H1 (cell line): ENCODE results near the gene NME7. TPM values are rescaled to one million over a fixed set of nuclear protein-coding genes. Genes with fewer than 3 reads are reported as not detected.

Source experiments
- CTCF ChIA-PET: fragments of 300-600 bp; sonication (Branson Sonifier 250); formaldehyde crosslinking; loops from one replicate; lab custom pipeline; 2021; ENCODE audit not compliant: partially characterized antibody; lab: Charles Lee
- POLR2A ChIA-PET: fragments of 300-600 bp; sonication (Branson Sonifier 250); formaldehyde crosslinking; loops from one replicate; lab custom pipeline; 2021; ENCODE audit warnings: inconsistent platforms; ENCODE audit not compliant: partially characterized antibody; lab: Charles Lee
- DNase-seq, 2 experiments: peaks; one replicate each; pipeline versions ENCODE4 v3.0.0 to v3.0.0-alpha.2; 2010 to 2022; ENCODE audit warnings: low spot score in 2 of 2, low read depth in 1 of 2, mixed read lengths in 1 of 2
- FAIRE-seq: peaks from 2 replicates; lab custom pipeline; 2011; peaks lifted over from hg19 to GRCh38; lab: Jason Lieb, UNC
- H2AFZ ChIP-seq: 2 replicates; pipeline ENCODE4 v1.8.1; 2012; ENCODE audit warnings: low read length, inconsistent platforms
- H2AK5ac ChIP-seq: 2 replicates; pipeline ENCODE4 v1.6.1; 2013; ENCODE audit warnings: low read depth, low read length
- H2BK120ac ChIP-seq: replicated peaks from 2 replicates; pipeline ENCODE3; 2013; ENCODE audit warnings: low read depth, low read length, inconsistent platforms
- H2BK12ac ChIP-seq: 2 replicates; pipeline ENCODE4 v1.6.1; 2013; ENCODE audit warnings: low read depth, low read length
- H2BK15ac ChIP-seq: 2 replicates; pipeline ENCODE4 v1.6.1; 2013; ENCODE audit warnings: low read length
- H2BK20ac ChIP-seq: 2 replicates; pipeline ENCODE4 v1.6.1; 2013; ENCODE audit warnings: low read length
- H2BK5ac ChIP-seq: 2 replicates; pipeline ENCODE4 v1.6.1; 2013; ENCODE audit warnings: low read depth, low read length
- H3K14ac ChIP-seq: 2 replicates; pipeline ENCODE4 v1.6.1; 2013; ENCODE audit warnings: inconsistent platforms; ENCODE audit not compliant: insufficient read length
- H3K18ac ChIP-seq: 2 replicates; pipeline ENCODE4 v1.6.1; 2013; ENCODE audit warnings: low read length; ENCODE audit errors: extremely low read depth
- H3K23ac ChIP-seq: 2 replicates; pipeline ENCODE4 v1.6.1; 2013; ENCODE audit warnings: inconsistent platforms; ENCODE audit not compliant: insufficient read length
- H3K23me2 ChIP-seq: 2 replicates; pipeline ENCODE4 v1.6.1; 2013; ENCODE audit warnings: low read depth, low read length
- H3K27ac ChIP-seq: 2 replicates; pipeline ENCODE4 v1.6.1; 2011; ENCODE audit warnings: low read depth, low read length, inconsistent platforms
- H3K27me3 ChIP-seq, 4 experiments: replicated peaks in 1 of 4; 1 replicate in 1 of 4; 2 replicates in 3 of 4; pipeline versions ENCODE4 v1.6.1 to v1.8.1; 2011 to 2013; ENCODE audit warnings: low read length in 3 of 4, mild to moderate bottlenecking in 3 of 4, inconsistent platforms in 2 of 4, mixed read lengths in 2 of 4, moderate library complexity in 1 of 4; ENCODE audit not compliant: control insufficient read depth in 3 of 4, insufficient read depth in 3 of 4; ENCODE audit errors: extremely low read depth in 1 of 4
- H3K36me3 ChIP-seq, 4 experiments: 2 replicates each; pipeline versions ENCODE4 v1.6.1 to v1.8.1; 2011 to 2013; ENCODE audit warnings: mild to moderate bottlenecking in 4 of 4, low read length in 3 of 4, moderate library complexity in 2 of 4, control low read depth in 1 of 4, inconsistent platforms in 1 of 4; ENCODE audit not compliant: insufficient read depth in 4 of 4, control insufficient read depth in 2 of 4
- H3K4ac ChIP-seq: replicated peaks from 2 replicates; pipeline ENCODE3; 2013; ENCODE audit warnings: low read length, low read depth, mixed read lengths, inconsistent platforms; ENCODE audit not compliant: insufficient read length
- H3K4me1 ChIP-seq, 4 experiments: replicated peaks in 1 of 4; 1 replicate in 1 of 4; 2 replicates in 3 of 4; pipeline versions ENCODE4 v1.6.1 to v1.8.1; 2011 to 2013; ENCODE audit warnings: low read length in 3 of 4, inconsistent platforms in 2 of 4, mixed read lengths in 1 of 4; ENCODE audit not compliant: insufficient read depth in 4 of 4, control insufficient read depth in 3 of 4
- H3K4me2 ChIP-seq, 2 experiments: 2 replicates each; pipeline versions ENCODE4 v1.6.1 to v1.8.1; 2011 to 2013; ENCODE audit warnings: low read depth in 2 of 2, low read length in 2 of 2, control low read depth in 1 of 2, inconsistent platforms in 1 of 2, mild to moderate bottlenecking in 1 of 2; ENCODE audit not compliant: insufficient read depth in 1 of 2
- H3K4me3 ChIP-seq, 4 experiments: fragments of 200-600, 300-600 bp in 1 of 4; sonication (generic), shearing (Covaris generic), sonication (Bioruptor Twin) in 1 of 4; 2 replicates each; pipeline versions ENCODE4 v1.5.1 to v1.8.1; 2011 to 2016; ENCODE audit warnings: low read length in 4 of 4, low read depth in 3 of 4, control low read depth in 2 of 4, inconsistent platforms in 2 of 4, mild to moderate bottlenecking in 2 of 4, mixed read lengths in 1 of 4, moderate library complexity in 1 of 4; ENCODE audit not compliant: insufficient read depth in 2 of 4; ENCODE audit errors: extremely low read depth in 1 of 4
- H3K56ac ChIP-seq: replicated peaks from 2 replicates; pipeline ENCODE3; 2013; ENCODE audit warnings: low read depth, mild to moderate bottlenecking, mixed read lengths, low read length, inconsistent platforms; ENCODE audit not compliant: insufficient read length
- H3K79me1 ChIP-seq: 2 replicates; pipeline ENCODE4 v1.6.1; 2013; ENCODE audit warnings: low read depth, low read length, control low read depth
- H3K79me2 ChIP-seq, 2 experiments: 2 replicates each; pipeline versions ENCODE4 v1.6.1 to v1.8.1; 2012 to 2013; ENCODE audit warnings: low read length in 2 of 2, mild to moderate bottlenecking in 2 of 2, inconsistent platforms in 1 of 2; ENCODE audit not compliant: insufficient read depth in 2 of 2, control insufficient read depth in 1 of 2
- H3K9ac ChIP-seq, 4 experiments: replicated peaks in 1 of 4; 1 replicate in 1 of 4; 2 replicates in 3 of 4; pipeline versions ENCODE4 v1.6.1 to v1.8.1; 2011 to 2013; ENCODE audit warnings: low read depth in 3 of 4, low read length in 3 of 4, control low read depth in 2 of 4, mild to moderate bottlenecking in 2 of 4, moderate library complexity in 2 of 4, inconsistent platforms in 1 of 4; ENCODE audit errors: extremely low read depth in 1 of 4
- H3K9me3 ChIP-seq, 2 experiments: 2 replicates each; pipeline versions ENCODE4 v1.6.1 to v1.8.1; 2012 to 2013; ENCODE audit warnings: mild to moderate bottlenecking in 2 of 2, moderate library complexity in 2 of 2, control low read depth in 1 of 2, inconsistent platforms in 1 of 2, low read depth in 1 of 2, low read length in 1 of 2, mixed read lengths in 1 of 2; ENCODE audit not compliant: insufficient read depth in 2 of 2
- H4K20me1 ChIP-seq, 2 experiments: replicated peaks in 1 of 2; 2 replicates each; pipeline versions ENCODE3 to v1.8.1; 2011 to 2013; ENCODE audit warnings: inconsistent platforms in 2 of 2, low read length in 2 of 2, mild to moderate bottlenecking in 1 of 2; ENCODE audit not compliant: insufficient read depth in 2 of 2, control insufficient read depth in 1 of 2
- H4K5ac ChIP-seq: 2 replicates; pipeline ENCODE4 v1.6.1; 2013; ENCODE audit warnings: low read length, low read depth, mixed read lengths, inconsistent platforms; ENCODE audit not compliant: insufficient read length
- H4K8ac ChIP-seq: 2 replicates; pipeline ENCODE4 v1.8.0; 2013; ENCODE audit warnings: mild to moderate bottlenecking, moderate library complexity, low read length, inconsistent platforms; ENCODE audit not compliant: insufficient read depth; ENCODE audit errors: extremely low read depth
- H4K91ac ChIP-seq: replicated peaks from 2 replicates; pipeline ENCODE3; 2013; ENCODE audit warnings: low read length, mixed read lengths, inconsistent platforms; ENCODE audit not compliant: insufficient read length
- BCL11A ChIP-seq, 2 experiments: IDR thresholded peaks; one replicate each; pipeline ENCODE4 v1.6.1; 2011; ENCODE audit warnings: low read depth in 2 of 2, low read length in 2 of 2, mild to moderate bottlenecking in 2 of 2
- CBX5 ChIP-seq: fragments of 300-800, 300-1000 bp; sonication (generic); IDR thresholded peaks from 2 replicates; pipeline ENCODE4 v1.7.1; 2016; ENCODE audit warnings: antibody characterized with exemption, low read length, low read depth
- CREB1 ChIP-seq: IDR thresholded peaks from 2 replicates; pipeline ENCODE4 v1.6.1; 2012; ENCODE audit warnings: inconsistent platforms
- GABPA ChIP-seq: IDR thresholded peaks from 2 replicates; pipeline ENCODE4 v1.6.1; 2011; ENCODE audit warnings: mild to moderate bottlenecking, low read length, moderate library complexity, borderline replicate concordance; ENCODE audit not compliant: insufficient read depth
- GTF2F1 ChIP-seq: IDR thresholded peaks from 2 replicates; pipeline ENCODE4 v1.6.1; 2012; ENCODE audit warnings: low read depth, low read length, improper control_type of control experiment, borderline replicate concordance
- KDM1A ChIP-seq: fragments of 200-600, 300-600 bp; sonication (generic); IDR thresholded peaks from 2 replicates; pipeline ENCODE4 v1.7.1; 2016; ENCODE audit warnings: mild to moderate bottlenecking, low read length, borderline replicate concordance
- POLR2AphosphoS5 ChIP-seq: IDR thresholded peaks from 2 replicates; pipeline ENCODE4 v1.6.1; 2011; ENCODE audit warnings: low read depth, low read length
- SIRT6 ChIP-seq: IDR thresholded peaks from one replicate; pipeline ENCODE4 v1.7.1; 2012; ENCODE audit warnings: low read length, inconsistent platforms
- TAF7 ChIP-seq: optimal IDR thresholded peaks from 2 replicates; pipeline ENCODE3; 2011; ENCODE audit warnings: low read depth, mild to moderate bottlenecking, inconsistent platforms, low read length, moderate library complexity, borderline replicate concordance
- whole genome bisulfite sequencing, 2 experiments: shearing (Covaris generic) in 1 of 2; methylation state at CpG; one replicate each; pipeline versions ENCODE4 v1.1.6 to v1.1.7; 2013 to 2015; ENCODE audit warnings: low lambda C conversion rate in 2 of 2, mixed read lengths in 2 of 2, inconsistent platforms in 1 of 2, low coverage in 1 of 2, missing lambda C conversion rate in 1 of 2; ENCODE audit not compliant: insufficient replicate concordance in 2 of 2, insufficient coverage in 1 of 2, insufficient read length in 1 of 2; ENCODE audit errors: extremely low coverage in 1 of 2, missing lambda C conversion rate in 1 of 2; 5-methylcytosine and 5-hydroxymethylcytosine counted together
- polyA plus RNA-seq, 7 experiments: library from polyadenylated mRNA; depleted of rRNA in 3 of 7; stranded (reverse) in 5 of 7; unstranded in 2 of 7; fragments of >200 nt in 5 of 7; fragments of 200-250 nt in 2 of 7; gene quantifications; 1 replicate in 5 of 7; 2 replicates in 1 of 7; 4 replicates in 1 of 7; pipeline versions ENCODE4 v1.2.1 to v1.2.3, GENCODE V29; 2011 to 2013; ENCODE audit warnings: missing spikeins in 2 of 7, mixed read lengths in 2 of 7
- total RNA-seq: library from RNA; stranded (reverse); fragmentation: NEBNext Ultra II Directional; extraction: Animal tissue kit (Norgen Biotek cat#: 25700); gene quantifications from 2 replicates; pipeline ENCODE4 v1.2.1, GENCODE V29; 2021
- TF ChIP-seq, protein P1 (sequence below): IDR thresholded peaks from 2 replicates; pipeline ENCODE4 v1.6.1; 2011; ENCODE audit warnings: low read length, improper control_type of control experiment

The NME7 gene
- total and polyA plus RNA-seq, 2 of the 8 experiments (the other 6 are each of a cell fraction or from before 2014, with no cell fraction given): 11.6 to 28.5 TPM

DNA sequence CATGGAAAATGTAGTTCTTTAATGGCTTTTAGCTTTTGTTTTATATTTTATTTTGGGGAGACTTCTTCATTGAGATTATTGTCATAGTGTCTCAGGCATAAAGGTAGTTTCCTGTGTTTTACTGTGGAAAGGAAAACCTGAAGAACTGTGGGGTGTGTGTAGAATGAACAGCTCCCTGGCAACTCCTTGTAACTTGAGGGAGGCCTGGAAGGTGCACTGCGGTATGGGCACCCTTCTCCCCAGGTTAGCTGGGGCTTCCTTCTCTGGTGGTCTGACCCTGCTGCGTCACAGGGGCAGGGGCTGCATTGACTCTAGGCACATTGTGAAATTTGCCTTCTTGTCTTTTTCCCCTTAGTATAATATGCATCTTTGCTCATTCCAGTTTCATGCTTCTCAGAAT lies 259.4 kb downstream of the NME7 start:
- 81% methylated on average over 2 of the region's 2 CpGs; no CpG with 5 or more reads in 1 of the 2 experiments for WGBS, 2 experiments
- DNase-seq (no peak), FAIRE-seq (no peak)
- Histone ChIP-seq H2BK12ac (no peak overlapping the region; the same call in 1 of the 2 replicates), H3K36me3 (peaks cover 0 to 20% (median 7%) of the 10 kb centered on the region in 4 experiments; a peak in 5 of 8 replicates), H3K23ac (no peak overlapping the region), H3K79me2 (peaks cover 22 to 58% of the 10 kb centered on the region in 2 experiments), H2BK15ac (peak overlapping the region; percentile 84; the same call in 1 of the 2 replicates), H3K9me3 (no peaks in the 10 kb centered on the region), H4K20me1 (peaks cover 5% of the 10 kb centered on the region in 2 experiments), H2AFZ (no peak overlapping the region), H3K9ac (no peak overlapping the region; a peak in 2 of 7 replicates), H3K4me3 (peak overlapping the region; percentile 76 to 93 (median 83); a peak in 7 of 8 replicates), H3K56ac (no peak overlapping the region), H3K4ac (no peak overlapping the region), H2BK120ac (no peak overlapping the region), H4K91ac (no peak overlapping the region), H3K79me1 (peaks cover 12% of the 10 kb centered on the region; the same call in 1 of the 2 replicates), H2BK5ac (peak overlapping the region; percentile 32; the same call in 1 of the 2 replicates), H3K27me3 (no peaks in the 10 kb centered on the region; a peak in 2 of 7 replicates), H2BK20ac (no peak overlapping the region), H3K4me2 (peak overlapping the region; percentile 95 to 99), H3K4me1 (peaks cover 16 to 35% (median 25%) of the 10 kb centered on the region in 4 experiments), H3K27ac (no peak overlapping the region), H4K8ac (no peak overlapping the region), H4K5ac (no peak overlapping the region), H2AK5ac (no peak overlapping the region), H3K18ac (no peak overlapping the region), H3K23me2 (peaks cover 12% of the 10 kb centered on the region), H3K14ac (no peak overlapping the region)
- CTCF ChIA-PET: interaction anchor here (1.3 to 2.0 kb wide), 4 partner anchors 239 to 505 kb away, joined by 3 to 8 read pairs (median 7); no protein-coding TSS in a partner anchor
- no peak for TF ChIP-seq CREB1
- TF ChIP-seq CBX5: no peak
- TF ChIP-seq SIRT6: no peak
- TF ChIP-seq BCL11A (IDR thresholded peaks at IDR 0.05; ENCODE audit: low read depth in 2 of 2, low read length in 2 of 2): no peak
- no peak for TF ChIP-seq GTF2F1
- no peak for TF ChIP-seq TAF7
- TF ChIP-seq GABPA: no peak
- no peak for TF ChIP-seq KDM1A
- TF ChIP-seq, protein P1, sequence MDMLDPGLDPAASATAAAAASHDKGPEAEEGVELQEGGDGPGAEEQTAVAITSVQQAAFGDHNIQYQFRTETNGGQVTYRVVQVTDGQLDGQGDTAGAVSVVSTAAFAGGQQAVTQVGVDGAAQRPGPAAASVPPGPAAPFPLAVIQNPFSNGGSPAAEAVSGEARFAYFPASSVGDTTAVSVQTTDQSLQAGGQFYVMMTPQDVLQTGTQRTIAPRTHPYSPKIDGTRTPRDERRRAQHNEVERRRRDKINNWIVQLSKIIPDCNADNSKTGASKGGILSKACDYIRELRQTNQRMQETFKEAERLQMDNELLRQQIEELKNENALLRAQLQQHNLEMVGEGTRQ: no peak
- TF ChIP-seq POLR2AphosphoS5: no peak
- POLR2A ChIA-PET: interaction anchor here (0.6 to 4.8 kb wide), 5 partner anchors 17 to 675 kb away, joined by 3 to 20 read pairs (median 3); no protein-coding TSS in a partner anchor
